Endothelial cell of umbilical vein (primary cell): Measurements from ENCODE around the gene FAM149B1. TPM values are rescaled to one million over a fixed set of nuclear protein-coding genes. Genes with fewer than 3 reads are reported as not detected.

Experiments
- BruUV-seq: library from RNA; stranded (reverse); fragments of 400-500 nt; replicated peaks from 2 replicates; lab custom pipeline; 2021; lab: Mats Ljungman, UMichigan
- CTCF ChIA-PET: fragments of 300-600, 350-600 bp; sonication (Branson Sonifier 250); formaldehyde crosslinking; loops from one replicate; lab custom pipeline; 2021; ENCODE audit warnings: antibody characterized with exemption, inconsistent platforms; lab: Charles Lee
- POLR2A ChIA-PET: fragments of 300-600, 350-600 bp; sonication (Branson Sonifier 250); formaldehyde crosslinking; loops from one replicate; lab custom pipeline; 2021; ENCODE audit warnings: antibody characterized with exemption, inconsistent platforms; lab: Charles Lee
- DNase-seq: peaks from one replicate; pipeline ENCODE4 v3.0.0-alpha.2; 2011; ENCODE audit warnings: low read depth, low spot score
- FAIRE-seq: peaks from 2 replicates; lab custom pipeline; 2011; peaks lifted over from hg19 to GRCh38; lab: Jason Lieb, UNC
- H2AFZ ChIP-seq: 2 replicates; pipeline ENCODE4 v1.6.0; 2012; ENCODE audit warnings: low read depth, low read length, control low read depth, inconsistent platforms
- H3K27ac ChIP-seq: 2 replicates; pipeline ENCODE4 v1.5.1; 2011; ENCODE audit warnings: low read depth, mild to moderate bottlenecking, control low read depth, low read length, moderate library complexity; ENCODE audit not compliant: insufficient read depth
- H3K27me3 ChIP-seq, 2 experiments: 2 replicates each; pipeline versions ENCODE4 v1.6.0 to v1.6.1; 2011; ENCODE audit warnings: low read length in 2 of 2, mixed read lengths in 1 of 2; ENCODE audit not compliant: control insufficient read depth in 2 of 2, insufficient read depth in 2 of 2
- H3K36me3 ChIP-seq, 2 experiments: 2 replicates in 1 of 2; 3 replicates in 1 of 2; pipeline ENCODE4 v1.5.1; 2011; ENCODE audit warnings: low read length in 2 of 2, mild to moderate bottlenecking in 1 of 2, moderate library complexity in 1 of 2; ENCODE audit not compliant: control insufficient read depth in 2 of 2, insufficient read depth in 2 of 2; ENCODE audit errors: extremely low read depth in 1 of 2
- H3K4me1 ChIP-seq: 3 replicates; pipeline ENCODE4 v1.5.1; 2011; ENCODE audit warnings: mild to moderate bottlenecking, low read length; ENCODE audit not compliant: control insufficient read depth, insufficient read depth; ENCODE audit errors: extremely low read depth
- H3K4me2 ChIP-seq: 2 replicates; pipeline ENCODE4 v1.6.1; 2011; ENCODE audit warnings: low read length, control low read depth, mixed read lengths; ENCODE audit not compliant: insufficient read depth
- H3K4me3 ChIP-seq, 3 experiments: fragments of 200-600 bp in 1 of 3; sonication (generic), shearing (Covaris generic) in 1 of 3; replicated peaks in 1 of 3; 2 replicates each; pipeline ENCODE4 v1.5.1; 2011 to 2016; ENCODE audit warnings: control low read depth in 3 of 3, low read length in 3 of 3, mild to moderate bottlenecking in 2 of 3, inconsistent platforms in 1 of 3, low read depth in 1 of 3, moderate library complexity in 1 of 3; ENCODE audit not compliant: insufficient read depth in 1 of 3
- H3K79me2 ChIP-seq: 2 replicates; pipeline ENCODE4 v1.6.0; 2012; ENCODE audit warnings: low read length, inconsistent platforms; ENCODE audit not compliant: control insufficient read depth, insufficient read depth
- H3K9ac ChIP-seq: replicated peaks from 2 replicates; pipeline ENCODE3; 2011; ENCODE audit warnings: low read length, control low read depth; ENCODE audit not compliant: insufficient read depth; ENCODE audit errors: extremely low read depth
- H3K9me1 ChIP-seq: replicated peaks from 3 replicates; pipeline ENCODE4 v1.6.0; 2011; ENCODE audit warnings: mild to moderate bottlenecking, low read length; ENCODE audit not compliant: control insufficient read depth, insufficient read depth; ENCODE audit errors: extremely low read depth
- H3K9me3 ChIP-seq: replicated peaks from 2 replicates; pipeline ENCODE4 v1.5.1; 2012; ENCODE audit warnings: low read length, inconsistent platforms; ENCODE audit not compliant: control insufficient read depth, insufficient read depth
- H4K20me1 ChIP-seq: replicated peaks from 2 replicates; pipeline ENCODE3; 2011; ENCODE audit warnings: mild to moderate bottlenecking, low read length; ENCODE audit not compliant: control insufficient read depth, insufficient read depth; ENCODE audit errors: extremely low read depth
- EZH2 ChIP-seq: IDR thresholded peaks from 2 replicates; pipeline ENCODE4 v1.6.1; 2012; ENCODE audit warnings: borderline replicate concordance, low read depth, mild to moderate bottlenecking, moderate library complexity, low read length, inconsistent platforms; ENCODE audit not compliant: severe bottlenecking
- FOS ChIP-seq: IDR thresholded peaks from 2 replicates; pipeline ENCODE4 v1.6.1; 2011; ENCODE audit warnings: mild to moderate bottlenecking, low read length, moderate library complexity, borderline replicate concordance; ENCODE audit not compliant: insufficient read depth
- GATA2 ChIP-seq: IDR thresholded peaks from 2 replicates; pipeline ENCODE4 v1.7.0; 2011; ENCODE audit warnings: low read depth, mild to moderate bottlenecking, moderate library complexity, mixed read lengths, low read length; ENCODE audit not compliant: insufficient read length, insufficient read depth
- JUN ChIP-seq: IDR thresholded peaks from 2 replicates; pipeline ENCODE4 v1.6.1; 2011; ENCODE audit warnings: borderline replicate concordance, low read depth; ENCODE audit not compliant: insufficient read length, insufficient read depth
- MYC ChIP-seq: IDR thresholded peaks from one replicate; pipeline ENCODE4 v1.6.1; 2011; ENCODE audit warnings: mild to moderate bottlenecking, low read depth, low read length
- POLR2A ChIP-seq: IDR thresholded peaks from 2 replicates; pipeline ENCODE4 v1.6.1; 2012; ENCODE audit warnings: low read depth, mild to moderate bottlenecking, control low read depth, low read length
- POLR2AphosphoS5 ChIP-seq: IDR thresholded peaks from 2 replicates; pipeline ENCODE4 v1.6.1; 2012; ENCODE audit warnings: low read depth, mild to moderate bottlenecking, control low read depth, low read length, moderate library complexity; ENCODE audit not compliant: insufficient read depth
- dilution Hi-C: fragments of 300-500 bp; cut with MboI; formaldehyde crosslinking; loops from one replicate; pipeline ENCODE4 v1.15.0; 2019; ENCODE audit warnings: low sequenced_read_pairs; ENCODE audit not compliant: extremely low pct_ligation_motif_present
- intact Hi-C: fragments of 100-400 bp; cut with micrococcal nuclease; formaldehyde crosslinking; loops from one replicate; pipeline ENCODE4 v1.10.0; 2022
- polyA plus RNA-seq, 4 experiments: library from polyadenylated mRNA; depleted of rRNA in 3 of 4; stranded (reverse) in 3 of 4; unstranded in 1 of 4; fragments of >200 nt; gene quantifications; 2 replicates each; pipeline versions ENCODE4 v1.2.1 to v1.2.3, GENCODE V29; 2011 to 2012; ENCODE audit warnings: missing spikeins in 1 of 4
- total RNA-seq: library from RNA; stranded (reverse); gene quantifications from 2 replicates; pipeline ENCODE4 v1.2.3, GENCODE V29; 2021
- TF ChIP-seq, protein P1 (sequence below), 2 donors: IDR thresholded peaks; 1 replicate in 1 of 2; 2 replicates in 1 of 2; pipeline ENCODE4 v1.5.1; 2011; ENCODE audit warnings: low read length in 2 of 2, mild to moderate bottlenecking in 2 of 2, moderate library complexity in 2 of 2, control low read depth in 1 of 2, inconsistent platforms in 1 of 2, low read depth in 1 of 2; ENCODE audit not compliant: insufficient read depth in 1 of 2; ENCODE audit errors: extremely low read depth in 1 of 2
- TF ChIP-seq, protein P2 (sequence below): IDR thresholded peaks from 2 replicates; pipeline ENCODE4 v1.6.1; 2011; ENCODE audit not compliant: insufficient read depth, insufficient read length

FAM149B1 gene
- total and polyA plus RNA-seq, 2 donors (not counting 3 experiments of a cell fraction or from before 2014, with no cell fraction given) = 19.5 to 26.7 TPM

- peaks cover 0 to 2% of the 10 kb centered on the region in 2 experiments for H3K36me3 ChIP-seq
- no peak overlapping the region for H3K4me2 ChIP-seq
- dilution Hi-C loops (no loop called here), intact Hi-C loops (no loop called here)
- H3K79me2 ChIP-seq = no peaks in the 10 kb centered on the region
- FAIRE-seq (no peak), DNase-seq (no peak)
- no peaks in the 10 kb centered on the region for H3K27me3 ChIP-seq
- H3K4me3 ChIP-seq = no peak overlapping the region
- H3K9ac ChIP-seq = no peak overlapping the region
- TF ChIP-seq FOS (no peak), GATA2 (no peak), JUN (no peak), POLR2A (no peak), MYC (no peak), POLR2AphosphoS5 (no peak), EZH2 (no peak)
- TF ChIP-seq, protein P1, sequence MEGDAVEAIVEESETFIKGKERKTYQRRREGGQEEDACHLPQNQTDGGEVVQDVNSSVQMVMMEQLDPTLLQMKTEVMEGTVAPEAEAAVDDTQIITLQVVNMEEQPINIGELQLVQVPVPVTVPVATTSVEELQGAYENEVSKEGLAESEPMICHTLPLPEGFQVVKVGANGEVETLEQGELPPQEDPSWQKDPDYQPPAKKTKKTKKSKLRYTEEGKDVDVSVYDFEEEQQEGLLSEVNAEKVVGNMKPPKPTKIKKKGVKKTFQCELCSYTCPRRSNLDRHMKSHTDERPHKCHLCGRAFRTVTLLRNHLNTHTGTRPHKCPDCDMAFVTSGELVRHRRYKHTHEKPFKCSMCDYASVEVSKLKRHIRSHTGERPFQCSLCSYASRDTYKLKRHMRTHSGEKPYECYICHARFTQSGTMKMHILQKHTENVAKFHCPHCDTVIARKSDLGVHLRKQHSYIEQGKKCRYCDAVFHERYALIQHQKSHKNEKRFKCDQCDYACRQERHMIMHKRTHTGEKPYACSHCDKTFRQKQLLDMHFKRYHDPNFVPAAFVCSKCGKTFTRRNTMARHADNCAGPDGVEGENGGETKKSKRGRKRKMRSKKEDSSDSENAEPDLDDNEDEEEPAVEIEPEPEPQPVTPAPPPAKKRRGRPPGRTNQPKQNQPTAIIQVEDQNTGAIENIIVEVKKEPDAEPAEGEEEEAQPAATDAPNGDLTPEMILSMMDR (IDR thresholded peaks at IDR 0.05; ENCODE audit: extremely low read depth in 1 of 2, insufficient read depth in 1 of 2, low read depth in 1 of 2, low read length in 2 of 2) = no peak
- TF ChIP-seq, protein P2, sequence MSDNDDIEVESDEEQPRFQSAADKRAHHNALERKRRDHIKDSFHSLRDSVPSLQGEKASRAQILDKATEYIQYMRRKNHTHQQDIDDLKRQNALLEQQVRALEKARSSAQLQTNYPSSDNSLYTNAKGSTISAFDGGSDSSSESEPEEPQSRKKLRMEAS = no peak
- no peaks in the 10 kb centered on the region for H3K9me3 ChIP-seq
- CTCF ChIA-PET = interaction anchor here (2.0 kb wide), 1 partner anchor 13 kb away, joined by 6 read pairs; no protein-coding TSS in a partner anchor
- no peaks in the 10 kb centered on the region for H3K9me1 ChIP-seq
- POLR2A ChIA-PET = no interaction called here
- no TSS peak for BruUV-seq
- no peaks in the 10 kb centered on the region for H3K4me1 ChIP-seq
- no peak overlapping the region for H3K27ac ChIP-seq
- no peaks in the 10 kb centered on the region for H4K20me1 ChIP-seq
- H2AFZ ChIP-seq = no peak overlapping the region
Observed at GRCh38 chr10:73206385-73206784, 38.5 kb downstream of the FAM149B1 start.
